NCI-H1417 (cell line): Measurements from ENCODE around the gene NECTIN4.

Experiments
- DNase-seq, 3 experiments: peaks; one replicate each; lab custom pipeline; 2025; lab: John Stamatoyannopoulos, UW

The NECTIN4 gene

DNA sequence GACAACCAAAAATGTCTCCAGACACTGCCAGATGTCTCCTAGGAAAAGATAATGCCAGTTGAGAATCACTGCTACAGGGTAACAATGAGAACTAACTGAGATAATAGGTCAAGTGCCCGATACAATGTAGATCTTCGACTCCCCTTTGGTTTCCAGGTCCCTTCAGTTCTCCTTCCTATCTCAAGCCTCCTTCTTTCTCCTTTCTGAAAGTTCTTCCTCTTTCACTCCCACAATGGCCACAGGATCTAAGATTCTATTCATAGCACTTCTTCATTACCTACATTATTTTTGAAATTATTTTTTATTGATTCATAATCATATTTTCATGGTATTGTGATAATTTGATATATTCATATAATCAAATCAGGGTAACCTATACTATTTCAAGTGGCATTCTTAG is 22.2 kb upstream of the NECTIN4 start:
- DNase-seq: no peak

DNA sequence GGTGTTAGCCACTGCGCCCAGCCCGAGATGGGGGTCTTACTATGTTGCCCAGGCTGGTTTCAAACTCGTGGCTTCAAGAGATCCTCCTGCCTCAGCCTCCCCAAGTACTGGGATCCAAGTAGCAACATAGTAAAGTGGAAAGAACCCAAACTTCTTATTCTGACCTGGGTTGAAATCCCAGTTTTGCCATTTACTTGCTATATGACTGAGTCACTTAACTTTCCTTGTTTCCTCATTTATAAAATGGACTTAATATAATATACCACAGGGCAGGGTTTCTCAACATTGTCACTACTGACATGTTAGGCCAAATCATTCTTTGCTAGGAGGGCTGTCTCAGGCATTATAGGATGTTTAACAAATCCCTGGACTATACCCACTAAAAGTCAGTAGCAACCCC is 21.8 kb upstream of the NECTIN4 start:
- DNase-seq: no peak

DNA sequence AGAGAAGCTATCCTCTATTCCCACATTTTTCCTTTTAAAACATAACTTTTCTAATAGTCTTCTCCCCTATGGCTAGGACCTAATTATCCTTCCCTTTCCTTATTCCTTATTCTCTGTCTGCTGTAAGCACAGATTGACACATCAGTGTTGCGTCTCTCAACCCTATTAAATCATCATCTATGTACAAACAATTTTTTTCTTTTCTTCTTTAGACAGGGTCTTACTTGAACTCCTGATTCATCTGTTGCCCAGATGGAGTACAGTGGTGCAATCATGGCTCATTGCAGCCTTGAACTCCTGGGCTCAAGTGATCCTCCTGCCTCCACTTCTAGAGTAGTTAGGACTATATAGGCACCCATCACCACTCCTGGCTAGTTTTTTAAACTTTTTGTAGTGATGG is 17.1 kb upstream of the NECTIN4 start:
- DNase-seq: no peak

DNA sequence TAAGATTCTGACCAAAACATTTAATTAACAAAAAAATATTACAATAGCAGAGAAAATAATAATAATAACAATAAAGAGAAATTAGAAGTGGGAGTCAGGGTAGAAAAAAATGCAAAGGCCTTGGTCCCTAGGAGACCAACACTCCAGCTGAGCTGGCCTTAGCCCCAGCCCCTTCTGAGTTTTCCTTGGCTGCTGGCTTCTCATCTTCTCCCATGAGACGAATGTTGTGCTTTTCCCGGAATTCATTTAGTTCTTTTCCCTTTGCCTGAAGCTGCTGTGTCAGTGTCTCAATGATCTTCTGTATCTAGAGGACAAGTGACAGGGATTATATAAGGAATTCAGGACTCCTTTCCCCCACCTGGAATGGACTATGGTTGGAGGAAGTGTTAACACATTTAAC is 11.2 kb upstream of the NECTIN4 start:
- no peak for DNase-seq

DNA sequence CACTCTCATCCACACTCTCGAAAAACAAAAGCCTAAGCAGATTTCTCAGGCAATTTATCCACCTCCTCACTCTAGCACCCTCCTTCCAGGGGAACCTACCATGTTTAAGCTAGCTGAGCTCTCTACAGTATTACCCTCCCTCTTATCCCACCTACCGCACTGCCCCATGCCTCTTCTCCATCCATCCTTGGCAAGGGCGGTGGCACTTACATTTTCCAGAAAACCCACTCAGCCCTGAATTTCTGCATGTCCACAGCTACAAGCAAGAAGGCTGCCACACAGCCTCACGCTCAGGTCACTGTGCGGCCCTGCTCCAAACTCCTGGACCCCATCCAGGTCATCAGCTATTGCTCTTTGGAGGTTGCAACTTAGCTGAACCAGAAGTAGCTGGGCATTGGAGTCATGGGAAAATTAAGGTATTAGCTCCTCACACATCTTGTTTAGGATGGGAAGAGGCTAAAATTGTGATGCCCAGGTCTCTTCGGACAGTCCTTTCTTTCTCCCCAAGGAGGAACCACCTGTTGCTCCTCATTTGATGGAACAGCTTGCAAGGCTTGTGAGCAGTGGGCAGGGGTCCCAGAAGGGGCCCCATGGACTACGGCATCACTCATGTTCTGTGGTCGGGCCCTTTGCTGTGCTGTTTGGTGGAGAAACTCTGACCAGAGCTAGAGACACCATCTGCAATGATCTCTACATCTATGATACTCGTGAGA is 9.9 kb upstream of the NECTIN4 start:
- no peak for DNase-seq

DNA sequence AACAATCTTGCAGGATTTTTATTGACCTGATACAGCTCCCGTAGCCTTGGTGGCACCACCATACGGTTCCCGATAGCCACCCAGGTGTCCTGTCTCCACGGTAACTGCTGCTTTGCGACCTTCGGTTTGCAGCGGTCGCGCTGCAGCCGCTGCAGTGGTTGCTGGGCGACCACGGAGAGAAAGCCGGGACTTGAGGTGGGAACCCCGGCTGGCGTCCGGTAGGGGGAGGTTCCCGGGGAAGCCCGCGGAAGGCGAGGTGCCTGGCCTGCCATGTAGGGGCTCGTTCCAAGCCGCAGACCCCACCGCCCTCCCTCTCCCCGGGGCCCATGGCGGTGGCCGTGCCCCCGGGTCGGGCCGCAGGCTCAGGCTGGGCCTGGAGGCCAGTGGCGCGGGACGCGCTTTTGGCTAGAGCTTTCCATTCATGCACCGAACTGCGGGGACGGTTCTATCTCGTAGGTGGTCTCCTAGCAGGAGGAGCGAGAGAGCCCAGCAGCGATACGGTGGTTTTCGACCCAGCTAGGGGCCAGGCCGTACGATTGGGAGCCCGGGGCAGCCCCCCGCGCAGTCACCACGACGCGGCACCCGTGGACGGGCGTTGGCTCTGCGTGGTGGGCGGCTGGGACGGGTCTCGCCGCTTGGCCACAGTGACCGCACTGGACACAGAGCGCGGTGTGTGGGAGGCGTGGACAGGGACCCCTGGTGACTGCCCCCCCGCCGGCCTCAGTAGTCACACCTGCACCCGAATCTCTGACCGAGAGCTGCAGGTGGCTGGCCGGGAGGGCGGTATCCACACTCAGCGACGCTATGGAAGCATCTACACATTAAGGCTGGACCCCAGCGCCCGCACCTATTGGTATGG is 9.1 kb upstream of the NECTIN4 start, which contains the start of gene KLHDC9:
Gene KLHDC9, plus strand, starts transcription at position 152 of the 859 bp plus-strand sequence. Its CDS starts 175 bp downstream, at position 327.
- DNase-seq: peak; percentile 94 to 98 (median 96)

DNA sequence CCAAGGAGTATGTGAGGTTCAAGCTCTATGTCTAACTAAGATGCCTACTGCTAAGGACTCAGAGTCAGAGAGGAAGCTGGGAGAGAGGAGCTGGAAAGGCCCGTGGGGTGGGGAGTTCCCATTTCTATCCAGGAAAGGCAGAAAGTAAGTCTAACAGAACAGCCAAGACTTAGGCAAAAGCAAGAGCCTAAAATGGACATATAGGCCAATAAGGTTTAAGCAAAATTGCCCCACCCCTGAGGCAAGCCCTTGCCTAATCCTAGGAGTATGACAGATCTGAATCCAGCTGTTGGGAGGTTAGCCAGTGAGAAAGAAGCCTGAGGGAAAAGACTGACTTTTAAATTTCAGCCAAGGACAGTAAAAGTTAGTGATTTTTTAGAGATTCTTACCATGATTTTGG is 7.2 kb upstream of the NECTIN4 start:
- no peak for DNase-seq

DNA sequence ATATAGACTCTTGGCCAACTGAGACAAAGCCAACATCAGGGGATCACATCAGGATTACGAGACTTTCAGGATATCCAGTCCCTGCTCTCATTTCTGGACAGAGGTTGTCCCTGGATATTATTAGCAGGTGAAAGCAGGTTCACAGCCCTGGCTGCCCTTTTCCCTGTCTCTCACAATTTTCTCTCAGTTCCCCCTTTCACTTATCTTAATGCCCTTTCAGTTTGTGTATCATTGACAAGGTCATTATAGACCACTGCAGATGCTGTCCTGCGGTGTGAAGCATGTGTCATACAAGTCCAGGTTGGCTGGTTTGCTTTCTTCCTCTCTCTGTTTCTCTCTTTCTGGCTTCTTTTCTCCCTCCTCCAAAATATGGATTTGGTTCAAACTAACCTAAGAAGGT is 6.7 kb upstream of the NECTIN4 start:
- no peak for DNase-seq

DNA sequence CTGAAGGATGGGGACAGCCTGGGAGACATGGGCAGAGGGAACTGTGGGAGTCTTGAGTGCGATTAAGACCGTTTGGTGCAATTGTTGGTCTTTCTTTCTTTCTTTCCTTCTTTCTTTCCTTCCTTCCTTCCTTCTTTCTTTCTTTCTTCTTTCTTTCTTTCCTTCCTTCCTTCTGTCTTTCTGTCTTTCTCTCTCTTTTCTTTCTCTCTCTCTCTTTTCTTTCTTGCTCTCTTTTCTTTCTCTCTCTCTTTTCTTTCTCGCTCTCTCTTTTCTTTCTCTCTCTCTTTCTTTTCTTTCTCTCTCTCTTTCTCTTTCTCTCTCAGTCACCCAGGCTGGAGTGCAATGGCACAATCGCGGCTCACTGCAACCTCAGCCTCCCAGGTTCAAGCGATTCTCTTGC is 5.9 kb upstream of the NECTIN4 start:
- DNase-seq: no peak

DNA sequence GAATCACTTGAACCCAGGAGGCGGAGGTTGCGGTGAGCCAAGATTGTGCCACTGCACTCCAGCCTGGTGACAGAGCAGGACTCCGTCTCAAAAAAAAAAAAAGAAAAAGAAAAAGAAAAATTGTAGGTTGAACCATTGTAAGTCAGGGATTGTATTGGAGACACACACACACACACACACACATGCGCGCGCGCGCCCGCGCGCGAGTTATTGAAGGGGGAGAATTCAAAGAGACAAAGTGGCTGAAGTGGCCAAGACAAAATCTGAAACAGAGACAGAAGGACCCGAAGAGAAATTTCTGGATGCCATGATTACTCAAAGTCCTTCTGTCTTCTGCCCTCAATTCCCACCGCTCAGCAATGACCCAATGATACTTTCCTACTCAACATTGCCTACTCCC is 5.1 kb upstream of the NECTIN4 start:
- DNase-seq: no peak

DNA sequence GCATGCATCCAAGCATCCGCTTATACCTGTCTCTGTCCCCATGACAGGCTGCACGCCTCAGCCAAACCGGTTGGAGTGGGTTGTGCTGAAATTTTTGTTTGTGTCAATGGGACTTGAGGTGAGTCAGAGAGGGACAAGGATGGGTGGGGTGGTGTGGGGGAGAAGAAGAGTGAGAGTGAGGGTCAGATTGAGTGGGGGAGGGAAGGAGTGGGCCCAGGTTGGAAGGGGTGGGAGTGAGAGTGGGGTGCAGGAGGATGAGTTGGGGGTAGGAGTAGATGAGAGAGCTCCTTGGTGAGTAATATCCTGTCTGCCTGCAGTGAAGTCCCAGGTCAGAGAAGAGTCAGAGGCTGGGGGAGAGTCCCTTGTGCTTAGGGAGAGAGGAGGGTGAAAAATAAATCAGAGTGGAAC is 3.3 kb upstream of the NECTIN4 start:
- DNase-seq: no peak

DNA sequence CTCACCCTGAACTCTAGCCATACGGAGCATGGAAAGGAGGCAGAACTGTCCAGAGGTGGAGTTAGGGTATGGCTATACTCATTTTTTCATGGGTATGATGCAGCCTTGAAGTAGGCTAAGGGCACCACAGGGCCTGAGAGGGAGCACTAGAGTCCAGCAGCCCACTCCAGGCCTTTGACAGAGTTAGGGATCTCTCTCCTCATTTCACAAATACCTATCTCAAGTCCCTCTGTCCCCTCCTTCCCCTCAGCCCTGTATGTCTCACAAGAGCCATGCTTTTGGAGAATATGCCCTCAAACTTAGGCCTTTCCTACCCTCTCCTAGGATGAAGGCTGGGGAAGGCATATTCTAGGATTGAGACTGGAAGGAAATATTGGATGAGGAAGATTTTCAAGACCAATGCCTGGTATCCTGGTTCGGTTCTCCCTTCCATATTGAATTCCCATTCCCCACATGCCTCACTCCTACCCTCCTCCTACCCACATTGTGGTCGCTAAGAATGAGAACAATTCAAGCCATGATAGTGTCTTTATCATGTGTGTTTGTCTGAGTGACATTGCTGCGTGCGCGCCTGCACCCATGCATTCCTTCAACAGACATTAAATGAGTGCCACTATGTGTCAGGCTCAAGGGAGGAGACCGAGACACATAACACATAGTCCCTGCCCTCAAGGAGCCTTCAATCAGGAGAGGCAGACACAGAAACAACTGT is 2.6 kb upstream of the NECTIN4 start:
- DNase-seq: no peak

DNA sequence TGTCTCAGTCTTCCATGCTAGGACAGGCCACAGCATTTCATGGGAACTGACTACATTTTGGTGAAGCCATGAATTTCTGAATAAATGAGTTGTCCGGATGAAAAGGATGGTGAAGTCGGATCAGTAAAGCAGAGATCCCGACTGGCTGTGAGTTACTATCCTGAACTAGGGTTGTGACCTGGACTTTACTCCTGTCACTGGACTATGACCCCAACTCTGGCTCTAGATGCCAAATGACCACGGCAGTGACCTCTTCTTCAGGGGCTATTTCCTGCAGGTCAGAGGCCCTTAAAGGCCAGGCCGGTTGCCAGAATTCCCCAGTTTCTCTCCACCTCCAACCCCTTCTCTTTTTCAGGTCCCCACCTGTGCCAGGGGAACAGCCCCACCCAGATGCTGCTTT is 1.7 kb upstream of the NECTIN4 start:
- no peak for DNase-seq

DNA sequence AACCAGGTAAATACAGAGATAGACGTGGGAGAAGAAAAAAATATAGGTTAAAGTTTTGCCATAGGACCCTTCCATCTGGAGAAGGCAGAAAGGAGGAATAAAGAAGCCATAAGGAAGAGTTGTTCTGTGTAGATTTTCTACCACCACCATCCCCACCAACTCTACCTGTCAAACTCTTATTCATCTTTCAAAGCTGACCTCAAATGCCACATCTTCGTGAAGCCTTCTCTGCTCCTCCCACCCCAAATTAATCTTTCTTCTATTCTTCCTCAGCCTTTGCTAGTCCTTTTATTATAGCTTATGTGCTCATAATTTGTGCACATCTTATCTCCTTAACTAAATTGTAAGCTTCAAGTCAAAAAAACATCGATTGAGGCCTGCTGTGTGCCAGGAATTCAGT is 1.3 kb upstream of the NECTIN4 start:
- no peak for DNase-seq

DNA sequence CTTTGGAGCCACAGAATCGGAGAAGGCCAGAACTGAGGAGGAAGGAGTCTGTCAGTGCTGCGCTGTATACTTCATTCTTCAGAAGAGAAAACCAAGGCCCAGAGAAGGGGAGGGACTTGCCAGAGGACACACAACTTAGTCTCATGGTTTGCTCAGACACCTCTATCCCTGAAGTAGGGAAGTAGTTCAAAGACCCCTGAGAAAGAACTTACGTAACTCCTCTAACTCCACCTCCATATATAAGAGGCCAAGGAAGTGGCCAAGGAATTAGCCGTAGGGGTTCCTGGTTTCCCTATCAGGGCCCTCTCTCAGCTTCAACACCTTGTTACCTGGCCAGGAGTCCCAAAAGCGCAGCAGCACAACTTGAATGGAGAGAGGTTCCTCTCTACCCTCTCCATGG is 580 bp upstream of the NECTIN4 start:
- DNase-seq: no peak

DNA sequence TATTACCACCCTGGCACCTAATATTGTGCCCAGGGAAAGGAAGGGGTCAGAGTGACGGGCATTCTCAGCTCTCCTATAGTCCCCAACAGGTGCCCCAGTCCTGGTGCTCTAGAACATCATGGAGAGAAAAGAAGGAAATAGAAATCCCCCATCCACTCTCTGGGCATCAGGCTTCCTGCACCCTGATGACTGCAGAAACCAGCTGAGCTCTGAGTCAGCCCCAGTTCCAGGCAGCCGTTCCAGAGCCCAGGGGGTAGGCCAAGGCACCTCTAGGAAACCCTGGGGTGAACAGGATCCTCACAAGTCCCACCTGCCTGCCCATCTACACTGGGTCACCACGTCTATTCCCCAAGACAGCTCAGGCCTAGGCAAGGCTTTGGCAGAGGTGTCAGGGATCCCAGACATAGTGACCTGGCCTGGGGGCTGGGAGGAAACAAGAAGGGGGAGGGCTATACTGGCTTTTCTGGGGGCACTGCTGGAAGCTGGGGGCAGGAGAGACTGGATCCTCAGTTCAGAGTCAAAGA is 709 bp downstream of the NECTIN4 start:
- no peak for DNase-seq

DNA sequence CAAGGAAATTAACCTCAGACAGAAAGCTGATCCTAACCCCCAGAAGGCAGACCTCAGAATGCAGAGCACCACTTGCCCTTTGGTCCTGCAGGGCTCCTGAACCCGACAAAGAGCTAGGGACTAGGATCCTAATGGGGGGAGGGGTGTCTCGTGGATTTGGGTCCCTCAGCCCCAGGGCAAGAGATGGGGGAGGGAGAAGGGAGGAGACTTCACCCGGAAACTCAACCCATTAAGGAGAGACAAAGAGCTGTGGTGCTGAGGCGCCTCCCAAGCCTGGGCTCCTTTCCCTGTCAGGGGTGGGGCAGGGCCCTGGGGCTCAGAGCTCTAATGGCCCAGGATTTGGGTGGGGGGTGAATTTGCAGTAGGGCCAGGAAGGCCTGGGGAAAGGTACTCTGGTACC is 2.9 kb downstream of the NECTIN4 start:
- DNase-seq: no peak

DNA sequence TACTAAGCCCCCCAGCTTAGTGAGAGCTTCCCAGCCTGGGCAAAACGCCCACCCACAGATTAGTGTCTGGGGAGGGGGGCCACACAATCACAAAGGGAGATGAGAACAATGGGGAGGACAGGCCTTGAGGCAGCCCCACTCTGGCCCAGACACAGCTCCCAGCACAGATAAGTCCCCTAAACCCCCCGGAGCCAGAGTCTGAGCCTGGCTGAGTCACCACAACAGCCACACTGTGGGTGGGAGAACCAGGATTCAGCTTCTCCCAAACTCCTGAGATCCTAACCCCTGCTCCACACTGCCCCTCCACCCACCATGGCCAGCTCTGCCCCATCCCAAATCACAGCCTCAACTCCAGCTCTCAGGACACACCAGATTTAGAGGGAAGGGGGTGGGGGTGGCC is 4.2 kb downstream of the NECTIN4 start:
- DNase-seq: no peak

DNA sequence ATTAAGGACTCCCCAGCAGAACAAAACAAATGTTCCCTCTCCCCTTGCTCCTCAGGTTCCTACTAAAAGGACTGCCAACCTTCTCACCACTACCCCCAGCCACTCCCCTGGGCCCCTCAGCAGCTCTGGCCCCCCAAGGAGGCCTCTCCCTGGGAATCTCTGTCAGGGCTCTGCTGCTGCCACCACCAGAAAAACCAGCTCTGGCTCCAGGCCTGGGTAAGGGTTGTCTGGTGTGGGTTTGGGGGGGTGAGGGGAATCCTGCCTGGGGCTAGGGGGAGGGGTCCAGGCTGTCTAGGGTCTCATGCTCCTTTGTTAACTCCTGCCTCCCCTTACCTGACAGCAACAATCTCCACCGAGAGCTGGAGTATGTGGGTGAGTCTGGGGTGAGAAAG is 4.8 kb downstream of the NECTIN4 start:
- DNase-seq: no peak

DNA sequence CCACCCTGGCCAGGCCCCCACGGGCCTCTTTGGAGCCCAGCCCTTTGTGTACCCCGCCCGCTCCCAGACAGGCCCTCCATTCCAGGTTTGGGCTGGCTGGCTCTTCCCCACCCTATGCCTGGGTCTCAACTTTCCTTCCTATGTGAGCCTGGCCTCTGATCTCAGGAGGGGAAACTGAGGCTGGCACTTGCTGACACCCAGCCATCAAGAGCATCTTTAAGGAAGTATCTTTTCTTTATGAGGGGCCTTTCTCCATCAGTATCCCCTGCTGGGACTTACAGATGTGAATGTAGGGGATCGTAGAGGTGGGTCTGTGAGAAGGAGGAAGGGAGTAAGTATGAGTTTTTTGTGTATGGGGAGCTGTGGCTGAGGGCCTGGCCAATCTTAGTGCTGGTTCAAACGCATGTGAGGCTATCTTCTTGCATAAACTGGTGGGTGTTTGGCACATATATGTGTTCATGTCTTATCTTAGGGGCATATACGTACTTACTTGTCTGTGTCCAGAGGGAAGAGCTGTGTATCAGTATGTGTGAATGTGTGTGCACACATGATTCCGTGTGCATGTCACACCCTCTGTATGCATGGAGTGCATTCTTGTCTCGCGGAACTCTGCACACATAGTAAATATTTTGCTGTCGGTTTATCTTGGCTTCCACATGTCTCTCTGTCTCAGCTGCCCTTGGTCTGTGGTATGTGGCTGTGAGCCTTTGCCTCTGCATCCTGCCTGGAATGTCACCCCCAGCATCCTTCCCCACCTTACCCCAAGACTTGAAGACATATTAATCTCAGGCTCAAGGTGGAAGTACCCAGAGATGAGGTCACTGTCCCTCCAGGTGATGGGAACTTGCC is 5.4 kb downstream of the NECTIN4 start:
- no peak for DNase-seq

DNA sequence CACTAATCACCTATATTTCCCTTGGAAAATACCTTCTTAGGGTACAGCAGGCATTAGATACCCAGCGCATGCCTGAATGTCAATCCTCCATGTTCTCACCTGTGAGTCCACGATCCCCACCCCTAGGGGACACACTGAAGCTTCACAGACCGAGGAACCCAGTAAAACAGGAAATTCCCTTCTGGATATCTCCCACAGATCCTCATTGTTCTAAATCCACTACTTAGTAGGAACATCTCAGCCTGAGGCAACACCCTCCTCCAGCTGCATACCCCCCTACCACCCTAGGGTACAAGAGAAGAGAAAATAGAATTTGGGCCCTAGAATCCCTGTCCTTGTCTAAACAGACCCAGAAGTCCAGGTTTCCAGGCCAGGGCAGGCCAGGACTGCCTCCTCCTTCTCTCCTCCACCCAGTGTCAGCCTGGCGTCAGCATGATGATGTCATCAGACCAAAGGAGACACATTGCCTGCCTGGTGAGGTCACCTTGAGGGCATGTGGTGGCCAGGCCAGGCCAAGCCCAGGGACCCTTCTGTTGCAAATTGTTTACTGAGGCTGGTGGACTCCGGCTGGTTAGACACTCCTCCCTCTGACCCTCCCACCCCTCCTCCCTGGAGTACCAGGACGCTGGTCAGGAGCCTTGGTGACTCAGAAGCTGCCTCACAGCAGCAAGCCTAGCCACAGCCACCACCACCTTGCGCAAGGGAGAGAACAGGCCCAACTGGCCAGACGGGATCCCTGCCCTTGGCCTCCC is 6.2 kb downstream of the NECTIN4 start:
- DNase-seq: no peak
